PC-3 (cell line): ENCODE measurements around the gene DYNC1LI2.

Source experiments
- CTCF ChIP-seq: fragments of 300-600 bp; sonication (generic); conservative IDR thresholded peaks from 2 replicates; pipeline ENCODE4 v1.5.1; 2017; ENCODE audit warnings: antibody characterized with exemption, low read depth, mild to moderate bottlenecking, low read length
- EZH2 ChIP-seq: fragments of 300-600 bp; sonication (generic); IDR thresholded peaks from one replicate; pipeline ENCODE4 v1.6.1; 2017; ENCODE audit warnings: antibody characterized with exemption, mild to moderate bottlenecking, low read length; ENCODE audit not compliant: unreplicated experiment
- EZH2phosphoT487 ChIP-seq: fragments of 300-600 bp; sonication (generic); IDR thresholded peaks from 2 replicates; pipeline ENCODE4 v1.6.1; 2018; ENCODE audit warnings: mild to moderate bottlenecking, antibody characterized with exemption, low read length, borderline replicate concordance

DNA sequence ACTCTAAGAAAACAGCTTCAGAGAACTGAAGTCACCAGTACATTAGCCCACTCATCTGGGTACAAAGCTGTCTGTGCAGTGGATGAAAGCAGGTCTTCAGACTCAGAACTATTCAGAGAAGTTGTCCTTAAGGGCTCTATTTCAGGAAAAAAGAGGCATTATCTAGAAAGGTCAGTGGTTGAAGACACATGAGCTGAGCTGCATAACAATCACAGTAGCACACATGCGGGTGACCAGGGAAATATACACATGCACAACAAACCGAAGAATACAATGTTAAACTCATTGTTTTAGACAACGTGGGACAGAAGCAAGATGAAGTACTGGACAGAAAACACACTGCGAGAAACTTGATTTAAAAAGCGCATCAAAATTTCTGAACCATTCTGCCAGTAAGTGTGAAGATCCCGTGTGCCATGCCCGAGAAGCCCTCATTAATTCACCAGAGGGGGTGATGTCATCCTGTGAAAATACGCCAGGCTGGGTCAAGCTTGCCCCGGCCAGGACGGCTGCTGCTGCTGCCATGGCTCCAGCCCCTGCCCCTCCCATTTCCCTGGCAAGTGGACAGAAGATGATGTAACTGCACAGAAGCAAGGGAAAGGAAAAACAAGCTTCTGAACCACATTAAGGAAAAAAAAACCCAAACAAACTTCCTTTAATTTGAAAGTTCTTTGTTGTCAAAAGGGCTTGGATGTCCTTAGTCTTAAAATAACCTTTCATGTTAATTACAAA lies 10.1 kb downstream of the DYNC1LI2 start:
- TF ChIP-seq CTCF, result no peak
- TF ChIP-seq EZH2, result no peak
- no peak for TF ChIP-seq EZH2phosphoT487
